Heart right ventricle (tissue), 16 donors: Measurements from ENCODE around the gene BMAL2. TPM values are rescaled to one million over a fixed set of nuclear protein-coding genes. Genes with fewer than 3 reads are reported as not detected.

ENCODE experiments used
- ATAC-seq, 8 donors: fragments of 200-7000 bp; cut with Tn5 transposase; one replicate each; pipeline ENCODE4 v1.9.1; 2020; ENCODE audit warnings: mild to moderate bottlenecking in 8 of 8, moderate library complexity in 8 of 8, moderate number of reproducible peaks in 1 of 8
- DNase-seq, 2 donors: peaks; one replicate each; pipeline ENCODE4 v3.0.0-alpha.2; 2020
- H3K27ac ChIP-seq, 10 donors: fragments of 200-600 bp; sonication (generic) in 2 of 10; one replicate each; pipeline versions ENCODE4 v1.5.0 to v1.8.0; 2020 to 2022; ENCODE audit warnings: mild to moderate bottlenecking in 3 of 10
- H3K27me3 ChIP-seq, 7 donors: fragments of 200-600 bp; one replicate each; pipeline ENCODE4 v1.8.0; 2021 to 2022; ENCODE audit warnings: mild to moderate bottlenecking in 2 of 7
- H3K36me3 ChIP-seq, 9 donors: fragments of 200-600 bp; sonication (generic) in 1 of 9; one replicate each; pipeline versions ENCODE4 v1.5.0 to v1.8.0; 2020 to 2022; ENCODE audit warnings: mild to moderate bottlenecking in 2 of 9
- H3K4me1 ChIP-seq, 9 donors: fragments of 200-600 bp; sonication (generic) in 1 of 9; one replicate each; pipeline versions ENCODE4 v1.5.0 to v1.8.0; 2020 to 2022; ENCODE audit warnings: mild to moderate bottlenecking in 4 of 9
- H3K4me3 ChIP-seq, 10 donors: fragments of 200-600 bp; sonication (generic) in 2 of 10; one replicate each; pipeline versions ENCODE4 v1.5.0 to v1.8.0; 2020 to 2022; ENCODE audit warnings: mild to moderate bottlenecking in 7 of 10, moderate library complexity in 2 of 10
- H3K9me3 ChIP-seq, 11 donors: fragments of 200-600 bp in 10 of 11; sonication (generic) in 2 of 11; one replicate each; pipeline versions ENCODE4 v1.5.0 to v1.8.0; 2013 to 2022; ENCODE audit warnings: mild to moderate bottlenecking in 2 of 11, control low read depth in 1 of 11, moderate library complexity in 1 of 11
- CTCF ChIP-seq, 9 donors: fragments of 200-600 bp; sonication (generic) in 2 of 9; IDR thresholded peaks; one replicate each; pipeline versions ENCODE4 v1.5.0 to v1.8.0; 2021 to 2022; ENCODE audit warnings: antibody characterized with exemption in 9 of 9, mild to moderate bottlenecking in 5 of 9, moderate library complexity in 1 of 9
- WGBS, 2 donors: extraction: QIAGEN DNeasy Blood & Tissue Kit; methylation state at CpG; one replicate each; pipeline ENCODE4 v1.1.7; 2013; ENCODE audit warnings: inconsistent platforms in 1 of 2; 5-methylcytosine and 5-hydroxymethylcytosine counted together
- intact Hi-C, 10 donors: fragments of 100-400 bp; cut with DNase I; formaldehyde crosslinking; loops; one replicate each; pipeline versions ENCODE4 v1.11.1 to v1.14.2; 2022
- polyA plus RNA-seq, 2 donors: library from polyadenylated mRNA; stranded (reverse); fragments of 200-250 nt; gene quantifications; one replicate each; pipeline ENCODE4 v1.2.3, GENCODE V29; 2013
- total RNA-seq, 10 donors: library from RNA; stranded (reverse); fragmentation: NEBNext Ultra II Directional in 3 of 10; extraction: Animal tissue kit (Norgen Biotek cat#: 25700) in 3 of 10; gene quantifications; one replicate each; pipeline versions ENCODE4 v1.2.1 to v1.2.4, GENCODE V29; 2021 to 2023
- donor health status: Arrhythmogenic right ventricular cardiomyopathy.
- donor health status: ischemic (EF 13 %, LVEDD 7.1; RV severe dilation, severe dysfunction).
- donor health status: healthy with polysubstance abuse.
- donor health status: DM: no; HTN: yes; CAD: no.
- donor health status: DM: no; HTN: no; CAD: no.
- donor health status: ischemic (EF 25% LVEDD 6.9; RV normal size, moderate dysfunction).
- donor health status: ischemic (EF 25% LVEDD 5.7; RV mildly dilated, moderate dysfunction).
- donor health status: healthy.
- donor health status: DM: yes; HTN: yes; CAD: no.
- donor health status: Ischemic cardiomyopathy.
- donor health status: ischemic (EF 35%, LVEDD 5.7; RV mildly dilated, moderate dysfunction).
- donor health status: nonischemic (EF 11% LVEDD 7.7; RV severe dilation, severe dysfunction).
- donor health status: DM: yes; HTN: yes; CAD: no.
- donor health status: PGD.
- donor health status: ischemic (EF 29% LVEDD 5.4; RV normal size, mild dysfunction).
- donor health status: nonischemic (EF 23%, LVEDD 6.1; RV moderate dilation, normal function).

Gene BMAL2
- total and polyA plus RNA-seq, 12 donors = 0.44 to 9.4 (median 1.9) TPM

GRCh38 chr12:27382171-27382795 is 49.6 kb downstream of the BMAL2 start:
- Histone ChIP-seq H3K27ac (no peak overlapping the region), H3K4me1 (no peaks in the 10 kb centered on the region), H3K4me3 (no peak overlapping the region), H3K27me3 (no peaks in the 10 kb centered on the region), H3K9me3 (no peaks in the 10 kb centered on the region), H3K36me3 (peaks cover 0 to 4% (median 0%) of the 10 kb centered on the region in 9 donors)
- intact Hi-C loops = no loop called here
- DNase-seq (no peak), ATAC-seq (peak in 1 of 8 donors; percentile 41)
- WGBS, 2 donors = 78 to 82% methylated on average over 9 of the region's 9 CpGs
- TF ChIP-seq CTCF (IDR thresholded peaks at IDR 0.05) = no peak

Other genes starting within 250 kb of the BMAL2 start
- gene STK38L, start 88.5 kb upstream of the BMAL2 start, total RNA-seq = 100 to 1,000 TPM in 5 of 10 donors, 10 to 100 TPM in 5; 40.7 to 165 (median 104) TPM
- gene STK38L, start 88.5 kb upstream of the BMAL2 start, polyA plus RNA-seq = 10 to 100 TPM in 1 of 2 donors, 1 to 10 TPM in 1; 9.5 to 23.5 TPM
- gene SMCO2, start 113.9 kb downstream of the BMAL2 start, total RNA-seq = 1 to 10 TPM in 1 of 10 donors, under 1 TPM in 2, not detected in 7; 0.36 to 1.3 (median 0.59) TPM
- under 1 TPM in 1 of 2 donors, not detected in 1; 0.04 TPM for gene SMCO2, start 113.9 kb downstream of the BMAL2 start, polyA plus RNA-seq
- 100 to 1,000 TPM; 233 to 450 (median 325) TPM for gene PPFIBP1, start 191.4 kb downstream of the BMAL2 start, total RNA-seq
- gene PPFIBP1, start 191.4 kb downstream of the BMAL2 start, polyA plus RNA-seq = 10 to 100 TPM; 22.9 to 64.7 TPM